Panc1 (cell line): ENCODE data around the gene GRAMD2A. TPM values are rescaled to one million over a fixed set of nuclear protein-coding genes. Genes with fewer than 3 reads are reported as not detected.

Experiments used
- ATAC-seq: fragments of 200-7000 bp; cut with Tn5 transposase; 2 replicates; pipeline ENCODE4 v1.9.1; 2020; ENCODE audit warnings: mild to moderate bottlenecking, moderate library complexity
- BruUV-seq: library from RNA; stranded (reverse); fragments of 400-500 nt; replicated peaks from 2 replicates; lab custom pipeline; 2021; lab: Mats Ljungman, UMichigan
- CTCF ChIA-PET: fragments of 300-600 bp; sonication (Branson Sonifier 250); formaldehyde crosslinking; loops from one replicate; lab custom pipeline; 2022; ENCODE audit warnings: antibody characterized with exemption; lab: Charles Lee
- POLR2A ChIA-PET: fragments of 300-600 bp; sonication (Branson Sonifier 250); formaldehyde crosslinking; loops from one replicate; lab custom pipeline; 2022; ENCODE audit warnings: antibody characterized with exemption; lab: Charles Lee
- DNase-seq: peaks from one replicate; pipeline ENCODE4 v3.0.0-alpha.2; 2010; ENCODE audit warnings: low read depth, low spot score
- H3K27ac ChIP-seq: 2 replicates; pipeline ENCODE4 v1.5.1; 2011; ENCODE audit warnings: mild to moderate bottlenecking, low read length, inconsistent platforms
- H3K27me3 ChIP-seq: fragments of 200-500 bp; sonication (Bioruptor generic); 2 replicates; pipeline ENCODE4 v1.6.0; 2014; ENCODE audit warnings: low read length, inconsistent platforms; ENCODE audit not compliant: control insufficient read depth, insufficient read depth
- H3K36me3 ChIP-seq: fragments of 200-500 bp; sonication (Bioruptor generic); 2 replicates; pipeline ENCODE4 v1.5.1; 2014; ENCODE audit warnings: inconsistent platforms, mild to moderate bottlenecking, low read length, moderate library complexity; ENCODE audit not compliant: control insufficient read depth, insufficient read depth
- H3K4me1 ChIP-seq: 2 replicates; pipeline ENCODE4 v1.5.1; 2011; ENCODE audit warnings: inconsistent platforms, mild to moderate bottlenecking, low read length, moderate library complexity; ENCODE audit not compliant: control insufficient read depth, insufficient read depth
- H3K4me3 ChIP-seq, 2 experiments: 2 replicates each; pipeline ENCODE4 v1.5.1; 2011 to 2012; ENCODE audit warnings: low read depth in 2 of 2, low read length in 2 of 2, mild to moderate bottlenecking in 2 of 2, inconsistent platforms in 1 of 2, moderate library complexity in 1 of 2
- H3K9me3 ChIP-seq: fragments of 200-500 bp; sonication (Bioruptor generic); 2 replicates; pipeline ENCODE4 v1.5.1; 2014; ENCODE audit warnings: low read depth, mild to moderate bottlenecking, inconsistent platforms, low read length, moderate library complexity; ENCODE audit not compliant: control insufficient read depth, insufficient read depth
- CTCF ChIP-seq: fragments of 450-650 bp; IDR thresholded peaks from 2 replicates; pipeline ENCODE4 v1.5.1; 2017; ENCODE audit warnings: mild to moderate bottlenecking
- POLR2AphosphoS5 ChIP-seq: IDR thresholded peaks from 2 replicates; pipeline ENCODE4 v1.6.1; 2012; ENCODE audit warnings: mild to moderate bottlenecking, low read depth, low read length, moderate library complexity
- REST ChIP-seq, 2 experiments: IDR thresholded peaks; 2 replicates each; pipeline ENCODE4 v1.6.1; 2011 to 2012; ENCODE audit warnings: low read depth in 2 of 2, control low read depth in 1 of 2, low read length in 1 of 2, mild to moderate bottlenecking in 1 of 2, moderate library complexity in 1 of 2; ENCODE audit not compliant: insufficient read depth in 1 of 2
- SIN3A ChIP-seq: IDR thresholded peaks from 2 replicates; pipeline ENCODE4 v1.6.1; 2012; ENCODE audit warnings: low read depth, mild to moderate bottlenecking, low read length, moderate library complexity, borderline replicate concordance; ENCODE audit not compliant: insufficient read depth
- TCF7L2 ChIP-seq: IDR thresholded peaks from 2 replicates; pipeline ENCODE4 v1.6.1; 2011; ENCODE audit warnings: mild to moderate bottlenecking, low read depth, low read length, inconsistent platforms
- in situ Hi-C: cut with HindIII; loops from 2 replicates; pipeline ENCODE4 v1.10.0; 2016; ENCODE audit warnings: low sequenced_read_pairs, low pct_unique_long_range_greater_than_20kb
- intact Hi-C: fragments of 100-400 bp; cut with micrococcal nuclease; formaldehyde crosslinking; loops from one replicate; pipeline ENCODE4 v1.10.0; 2022; ENCODE audit not compliant: unreplicated experiment
- total RNA-seq: library from RNA; stranded (reverse); gene quantifications from one replicate; pipeline ENCODE4 v1.2.1, GENCODE V29; 2021; ENCODE audit not compliant: unreplicated experiment

The GRAMD2A gene
- total RNA-seq, 1 experiment from 2014 or later, result 1.3 TPM

GRCh38 chr15:72200395-72201237, 3.0 kb upstream of the GRAMD2A start:
- peaks cover 31% of the 10 kb centered on the region for H3K4me1 ChIP-seq
- H3K36me3 ChIP-seq, result peaks cover 49% of the 10 kb centered on the region
- no peak overlapping the region for H3K4me3 ChIP-seq
- no peak for ATAC-seq
- TF ChIP-seq POLR2AphosphoS5 (no peak), REST (IDR thresholded peaks at IDR 0.05; ENCODE audit: insufficient read depth in 1 of 2, low read depth in 2 of 2, low read length in 1 of 2) (no peak), TCF7L2 (no peak), CTCF (no peak), SIN3A (no peak)
- intact Hi-C loops, result no loop called here
- CTCF ChIA-PET, result interaction anchor here (0.6 to 1.7 kb wide), 5 partner anchors 8 to 26 kb away, joined by 3 to 7 read pairs (median 4); no protein-coding TSS in a partner anchor
- no peak for DNase-seq
- no peaks in the 10 kb centered on the region for H3K9me3 ChIP-seq
- no peak overlapping the region; the same call in 1 of the 2 replicates for H3K27ac ChIP-seq
- in situ Hi-C loops, result no loop called here
- POLR2A ChIA-PET, result interaction anchor here (1.2 kb wide), 1 partner anchor 27 kb away, joined by 9 read pairs; no protein-coding TSS in a partner anchor
- no peaks in the 10 kb centered on the region for H3K27me3 ChIP-seq
- BruUV-seq, result no TSS peak

GRCh38 chr15:72199721-72200212, 2.2 kb upstream of the GRAMD2A start:
- ChIA-PET CTCF (interaction anchor here (0.6 to 1.7 kb wide), 4 partner anchors 9 to 27 kb away, joined by 3 to 7 read pairs (median 4); no protein-coding TSS in a partner anchor), POLR2A (interaction anchor here (0.6 kb wide), 1 partner anchor 23 kb away, joined by 12 read pairs; no protein-coding TSS in a partner anchor)
- TF ChIP-seq CTCF (peak; percentile 96), SIN3A (no peak)
- H3K27me3 ChIP-seq, result no peaks in the 10 kb centered on the region
- H3K4me1 ChIP-seq, result peaks cover 36% of the 10 kb centered on the region
- intact Hi-C loops (no loop called here), in situ Hi-C loops (no loop called here)
- H3K4me3 ChIP-seq, result no peak overlapping the region
- H3K36me3 ChIP-seq, result peaks cover 48% of the 10 kb centered on the region
- no TSS peak for BruUV-seq
- ATAC-seq (peak; percentile 62), DNase-seq (peak; percentile 68)
- H3K9me3 ChIP-seq, result no peaks in the 10 kb centered on the region
- no peak overlapping the region for H3K27ac ChIP-seq
